ENCODE data around the gene CTSL.

CTSL gene

GRCh38 chr9:87710443-87710842 is 15.5 kb upstream of the CTSL start:
- H3K4me1 ChIP-seq (ENCODE audit: control insufficient read depth in 2 of 2, insufficient read depth in 2 of 2, low read length in 2 of 2), result peaks cover 0 to 2% of the 10 kb centered on the region in 2 donors
- no peak overlapping the region for H3K4me3 ChIP-seq (ENCODE audit: low read length in 2 of 2)
- no peaks in the 10 kb centered on the region for H3K27me3 ChIP-seq (ENCODE audit: control insufficient read depth in 2 of 2, insufficient read depth in 2 of 2, low read length in 2 of 2)
- H3K36me3 ChIP-seq (ENCODE audit: control insufficient read depth in 2 of 2, insufficient read depth in 2 of 2, low read length in 2 of 2), result peaks cover 4 to 8% of the 10 kb centered on the region in 2 donors
- no peaks in the 10 kb centered on the region for H3K9me3 ChIP-seq (ENCODE audit: control insufficient read depth in 2 of 2, low read length in 2 of 2)
- H3K27ac ChIP-seq (ENCODE audit: low read depth in 2 of 2, low read length in 2 of 2), result no peak overlapping the region
- H3K9ac ChIP-seq (ENCODE audit: low read depth in 1 of 2, low read length in 2 of 2), result no peak overlapping the region

DNA sequence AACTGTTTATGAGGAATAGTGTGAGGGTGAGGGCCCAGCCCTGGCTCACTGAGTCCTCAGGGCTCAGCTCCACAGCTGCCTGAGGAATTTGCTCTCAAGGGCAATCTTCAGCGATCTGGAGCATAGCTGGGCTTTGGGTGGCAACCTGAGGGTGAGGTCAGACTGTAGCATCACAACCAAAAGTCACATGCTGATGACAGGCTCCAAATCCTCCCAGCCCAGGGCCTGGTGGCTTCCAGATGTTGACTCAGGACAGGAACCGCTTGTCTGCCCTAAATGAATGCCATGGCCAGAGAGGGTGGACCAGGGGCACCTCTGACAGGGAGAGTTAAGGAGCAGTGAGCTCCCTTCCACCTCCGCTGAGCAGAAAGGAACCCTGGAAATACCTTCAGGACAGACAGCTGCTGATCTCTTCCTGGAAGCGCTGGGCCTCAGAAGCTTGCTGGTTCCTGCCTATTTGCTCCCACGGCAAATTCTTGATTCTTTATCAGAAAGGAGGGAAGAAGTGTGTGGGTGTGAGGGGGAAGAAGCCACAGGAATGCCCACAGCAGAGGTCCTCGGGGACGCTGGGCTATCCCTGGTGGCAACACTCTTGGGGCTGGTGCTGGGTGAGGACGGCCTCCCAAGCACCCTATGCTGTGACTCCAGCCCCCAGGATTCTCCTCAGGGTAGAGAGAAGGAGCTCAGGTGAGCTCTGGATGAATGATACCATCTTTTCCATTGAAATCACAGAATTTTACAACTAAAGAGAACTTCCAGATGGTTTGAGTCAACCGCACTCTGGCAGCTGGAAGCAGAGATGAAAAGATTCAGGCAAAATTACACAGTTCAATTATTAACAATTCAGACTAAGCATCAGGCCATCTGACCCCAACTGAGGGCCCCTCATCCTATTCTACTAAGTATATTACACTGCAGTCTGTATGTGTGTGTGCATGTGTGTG is 13.8 kb upstream of the CTSL start:
- Histone ChIP-seq H3K4me1 (ENCODE audit: control insufficient read depth in 2 of 2, insufficient read depth in 2 of 2, low read length in 2 of 2) (peaks cover 0 to 2% of the 10 kb centered on the region in 2 donors), H3K27me3 (ENCODE audit: control insufficient read depth in 2 of 2, insufficient read depth in 2 of 2, low read length in 2 of 2) (no peaks in the 10 kb centered on the region), H3K4me3 (ENCODE audit: low read length in 2 of 2) (no peak overlapping the region), H3K36me3 (ENCODE audit: control insufficient read depth in 2 of 2, insufficient read depth in 2 of 2, low read length in 2 of 2) (peaks cover 0 to 2% of the 10 kb centered on the region in 2 donors), H3K9me3 (ENCODE audit: control insufficient read depth in 2 of 2, low read length in 2 of 2) (no peaks in the 10 kb centered on the region), H3K9ac (ENCODE audit: low read depth in 1 of 2, low read length in 2 of 2) (no peak overlapping the region), H3K27ac (ENCODE audit: low read depth in 2 of 2, low read length in 2 of 2) (peak overlapping the region in 1 of 2 donors; percentile 71)

- no peaks in the 10 kb centered on the region for H3K27me3 ChIP-seq (ENCODE audit: control insufficient read depth in 2 of 2, insufficient read depth in 2 of 2, low read length in 2 of 2)
- no peaks in the 10 kb centered on the region for H3K9me3 ChIP-seq (ENCODE audit: control insufficient read depth in 2 of 2, low read length in 2 of 2)
- no peaks in the 10 kb centered on the region for H3K36me3 ChIP-seq (ENCODE audit: control insufficient read depth in 2 of 2, insufficient read depth in 2 of 2, low read length in 2 of 2)
- peak overlapping the region in 1 of 2 donors; percentile 71 for H3K27ac ChIP-seq (ENCODE audit: low read depth in 2 of 2, low read length in 2 of 2)
- H3K9ac ChIP-seq (ENCODE audit: low read depth in 1 of 2, low read length in 2 of 2), result peak overlapping the region in 1 of 2 donors; percentile 5
- H3K4me1 ChIP-seq (ENCODE audit: control insufficient read depth in 2 of 2, insufficient read depth in 2 of 2, low read length in 2 of 2), result peaks cover 0 to 2% of the 10 kb centered on the region in 2 donors
- no peak overlapping the region for H3K4me3 ChIP-seq (ENCODE audit: low read length in 2 of 2)
These were observed 13.1 kb upstream of the CTSL start for GRCh38 chr9:87712801-87713277.

GRCh38 chr9:87713278-87713987 is 12.5 kb upstream of the CTSL start:
- Histone ChIP-seq H3K36me3 (ENCODE audit: control insufficient read depth in 2 of 2, insufficient read depth in 2 of 2, low read length in 2 of 2) (no peaks in the 10 kb centered on the region), H3K9ac (ENCODE audit: low read depth in 1 of 2, low read length in 2 of 2) (peak overlapping the region; percentile 5 to 24), H3K4me1 (ENCODE audit: control insufficient read depth in 2 of 2, insufficient read depth in 2 of 2, low read length in 2 of 2) (peaks cover 0 to 2% of the 10 kb centered on the region in 2 donors), H3K27ac (ENCODE audit: low read depth in 2 of 2, low read length in 2 of 2) (peak overlapping the region; percentile 52 to 71), H3K27me3 (ENCODE audit: control insufficient read depth in 2 of 2, insufficient read depth in 2 of 2, low read length in 2 of 2) (no peaks in the 10 kb centered on the region), H3K4me3 (ENCODE audit: low read length in 2 of 2) (peak overlapping the region; percentile 39 to 41), H3K9me3 (ENCODE audit: control insufficient read depth in 2 of 2, low read length in 2 of 2) (no peaks in the 10 kb centered on the region)

GRCh38 chr9:87713988-87714330 is 12.0 kb upstream of the CTSL start:
- H3K4me3 ChIP-seq (ENCODE audit: low read length in 2 of 2), result peak overlapping the region in 1 of 2 donors; percentile 39
- no peaks in the 10 kb centered on the region for H3K36me3 ChIP-seq (ENCODE audit: control insufficient read depth in 2 of 2, insufficient read depth in 2 of 2, low read length in 2 of 2)
- H3K27ac ChIP-seq (ENCODE audit: low read depth in 2 of 2, low read length in 2 of 2), result peak overlapping the region; percentile 52 to 71
- no peaks in the 10 kb centered on the region for H3K27me3 ChIP-seq (ENCODE audit: control insufficient read depth in 2 of 2, insufficient read depth in 2 of 2, low read length in 2 of 2)
- no peaks in the 10 kb centered on the region for H3K9me3 ChIP-seq (ENCODE audit: control insufficient read depth in 2 of 2, low read length in 2 of 2)
- peaks cover 0 to 2% of the 10 kb centered on the region in 2 donors for H3K4me1 ChIP-seq (ENCODE audit: control insufficient read depth in 2 of 2, insufficient read depth in 2 of 2, low read length in 2 of 2)
- H3K9ac ChIP-seq (ENCODE audit: low read depth in 1 of 2, low read length in 2 of 2), result peak overlapping the region in 1 of 2 donors; percentile 5

DNA sequence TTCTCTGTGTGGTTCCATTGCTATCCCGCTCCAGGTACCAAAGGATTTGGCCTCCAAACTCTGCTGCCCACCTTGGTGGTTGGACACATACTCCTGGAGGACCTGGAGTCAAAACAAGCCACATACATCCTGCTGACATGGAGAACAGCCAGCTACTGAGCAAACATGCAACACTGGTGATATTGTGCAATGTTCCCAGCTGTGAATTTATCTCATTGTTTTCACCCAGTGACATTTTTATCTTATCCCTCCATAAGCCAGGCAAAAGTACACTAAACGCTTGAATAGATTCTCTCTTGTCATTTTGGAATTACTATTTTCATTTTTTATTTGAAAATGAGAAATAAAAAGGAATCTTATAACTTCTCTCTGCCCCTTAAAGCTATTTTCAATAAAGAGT is 11.1 kb upstream of the CTSL start:
- H3K27ac ChIP-seq (ENCODE audit: low read depth in 2 of 2, low read length in 2 of 2), result no peak overlapping the region
- no peaks in the 10 kb centered on the region for H3K9me3 ChIP-seq (ENCODE audit: control insufficient read depth in 2 of 2, low read length in 2 of 2)
- no peaks in the 10 kb centered on the region for H3K36me3 ChIP-seq (ENCODE audit: control insufficient read depth in 2 of 2, insufficient read depth in 2 of 2, low read length in 2 of 2)
- H3K4me1 ChIP-seq (ENCODE audit: control insufficient read depth in 2 of 2, insufficient read depth in 2 of 2, low read length in 2 of 2), result peaks cover 0 to 2% of the 10 kb centered on the region in 2 donors
- H3K4me3 ChIP-seq (ENCODE audit: low read length in 2 of 2), result no peak overlapping the region
- no peak overlapping the region for H3K9ac ChIP-seq (ENCODE audit: low read depth in 1 of 2, low read length in 2 of 2)
- no peaks in the 10 kb centered on the region for H3K27me3 ChIP-seq (ENCODE audit: control insufficient read depth in 2 of 2, insufficient read depth in 2 of 2, low read length in 2 of 2)

GRCh38 chr9:87716141-87716540 is 9.8 kb upstream of the CTSL start:
- Histone ChIP-seq H3K9ac (ENCODE audit: low read depth in 1 of 2, low read length in 2 of 2) (no peak overlapping the region), H3K4me1 (ENCODE audit: control insufficient read depth in 2 of 2, insufficient read depth in 2 of 2, low read length in 2 of 2) (peaks cover 0 to 2% of the 10 kb centered on the region in 2 donors), H3K4me3 (ENCODE audit: low read length in 2 of 2) (no peak overlapping the region), H3K27me3 (ENCODE audit: control insufficient read depth in 2 of 2, insufficient read depth in 2 of 2, low read length in 2 of 2) (no peaks in the 10 kb centered on the region), H3K36me3 (ENCODE audit: control insufficient read depth in 2 of 2, insufficient read depth in 2 of 2, low read length in 2 of 2) (no peaks in the 10 kb centered on the region), H3K27ac (ENCODE audit: low read depth in 2 of 2, low read length in 2 of 2) (no peak overlapping the region), H3K9me3 (ENCODE audit: control insufficient read depth in 2 of 2, low read length in 2 of 2) (no peaks in the 10 kb centered on the region)

GRCh38 chr9:87717456-87717855 is 8.5 kb upstream of the CTSL start:
- no peak overlapping the region for H3K4me3 ChIP-seq (ENCODE audit: low read length in 2 of 2)
- H3K9me3 ChIP-seq (ENCODE audit: control insufficient read depth in 2 of 2, low read length in 2 of 2), result no peaks in the 10 kb centered on the region
- no peaks in the 10 kb centered on the region for H3K36me3 ChIP-seq (ENCODE audit: control insufficient read depth in 2 of 2, insufficient read depth in 2 of 2, low read length in 2 of 2)
- no peak overlapping the region for H3K27ac ChIP-seq (ENCODE audit: low read depth in 2 of 2, low read length in 2 of 2)
- peaks cover 0 to 2% of the 10 kb centered on the region in 2 donors for H3K4me1 ChIP-seq (ENCODE audit: control insufficient read depth in 2 of 2, insufficient read depth in 2 of 2, low read length in 2 of 2)
- H3K27me3 ChIP-seq (ENCODE audit: control insufficient read depth in 2 of 2, insufficient read depth in 2 of 2, low read length in 2 of 2), result no peaks in the 10 kb centered on the region
- H3K9ac ChIP-seq (ENCODE audit: low read depth in 1 of 2, low read length in 2 of 2), result no peak overlapping the region

- no peaks in the 10 kb centered on the region for H3K4me1 ChIP-seq (ENCODE audit: control insufficient read depth in 2 of 2, insufficient read depth in 2 of 2, low read length in 2 of 2)
- no peaks in the 10 kb centered on the region for H3K27me3 ChIP-seq (ENCODE audit: control insufficient read depth in 2 of 2, insufficient read depth in 2 of 2, low read length in 2 of 2)
These were observed 7.7 kb upstream of the CTSL start for GRCh38 chr9:87718231-87718630.

More at GRCh38 chr9:87718231-87718630, 7.7 kb upstream of the CTSL start:
- Histone ChIP-seq H3K9me3 (ENCODE audit: control insufficient read depth in 2 of 2, low read length in 2 of 2) (no peaks in the 10 kb centered on the region), H3K9ac (ENCODE audit: low read depth in 1 of 2, low read length in 2 of 2) (no peak overlapping the region), H3K36me3 (ENCODE audit: control insufficient read depth in 2 of 2, insufficient read depth in 2 of 2, low read length in 2 of 2) (no peaks in the 10 kb centered on the region), H3K27ac (ENCODE audit: low read depth in 2 of 2, low read length in 2 of 2) (no peak overlapping the region), H3K4me3 (ENCODE audit: low read length in 2 of 2) (no peak overlapping the region)

Measured in mucosa of rectum (tissue), 2 donors.